Smooth muscle cell (in vitro differentiated cells): ENCODE data around the gene VWA8. TPM values are rescaled to one million over a fixed set of nuclear protein-coding genes. Genes with fewer than 3 reads are reported as not detected.
A peak's percentile ranks its signal among the peaks of the same experiment; 100 is the strongest.

Experiments
- DNase-seq: peaks from one replicate; lab custom pipeline; 2025; ENCODE audit not compliant: unreplicated experiment; lab: John Stamatoyannopoulos, UW
- H2AFZ ChIP-seq: fragments of 200-600 bp; sonication (generic); 2 replicates; pipeline ENCODE4 v1.6.0; 2016; ENCODE audit warnings: antibody characterized with exemption, low read depth, mild to moderate bottlenecking
- H3F3A ChIP-seq: fragments of 200-600 bp; sonication (generic); 2 replicates; pipeline ENCODE4 v1.6.0; 2017; ENCODE audit warnings: antibody characterized with exemption, low read depth
- H3K27ac ChIP-seq: fragments of 200-600 bp; sonication (generic); 2 replicates; pipeline ENCODE4 v1.5.1; 2016; ENCODE audit warnings: low read depth, mild to moderate bottlenecking
- H3K27me3 ChIP-seq: fragments of 200-600 bp; sonication (generic); 2 replicates; pipeline ENCODE4 v1.6.1; 2016; ENCODE audit warnings: low read depth, mild to moderate bottlenecking
- H3K36me3 ChIP-seq: fragments of 200-600 bp; sonication (generic); 2 replicates; pipeline ENCODE4 v1.5.1; 2016; ENCODE audit warnings: low read depth
- H3K4me1 ChIP-seq: fragments of 200-600 bp; sonication (generic); 2 replicates; pipeline ENCODE4 v1.5.1; 2016; ENCODE audit warnings: low read depth
- H3K4me2 ChIP-seq: fragments of 200-600 bp; sonication (generic); 2 replicates; pipeline ENCODE4 v1.6.0; 2016; ENCODE audit warnings: mild to moderate bottlenecking
- H3K4me3 ChIP-seq: fragments of 200-600 bp; sonication (generic); 2 replicates; pipeline ENCODE4 v1.5.1; 2016; ENCODE audit warnings: mild to moderate bottlenecking
- H3K79me2 ChIP-seq: fragments of 200-600 bp; sonication (generic); 2 replicates; pipeline ENCODE4 v1.6.0; 2016; ENCODE audit warnings: low read depth, mild to moderate bottlenecking
- H3K9ac ChIP-seq: fragments of 200-600 bp; sonication (generic); 2 replicates; pipeline ENCODE4 v1.6.0; 2016; ENCODE audit warnings: low read depth
- H3K9me3 ChIP-seq: fragments of 200-600 bp; sonication (generic); replicated peaks from 2 replicates; pipeline ENCODE4 v1.5.1; 2016; ENCODE audit warnings: low read depth
- H4K20me1 ChIP-seq: fragments of 200-600 bp; sonication (generic); 2 replicates; pipeline ENCODE4 v1.6.0; 2016; ENCODE audit warnings: low read depth
- WGBS: methylation state at CpG from one replicate; pipeline ENCODE4 v1.1.7; 2016; ENCODE audit warnings: low lambda C conversion rate; 5-methylcytosine and 5-hydroxymethylcytosine counted together
- polyA plus RNA-seq: library from polyadenylated mRNA; unstranded; fragments of >200 nt; fragmentation: Nextera tagmentation; extraction: Ambion mirVana; gene quantifications from 2 replicates; pipeline ENCODE4 v1.2.1, GENCODE V29; 2016
- total RNA-seq: library from RNA; depleted of rRNA; stranded (reverse); fragments of >200 nt; gene quantifications from 2 replicates; pipeline ENCODE4 v1.2.3, GENCODE V29; 2014
- TF ChIP-seq, protein P1 (sequence below): fragments of 200-600 bp; sonication (generic); IDR thresholded peaks from 2 replicates; pipeline ENCODE4 v1.5.1; 2017; ENCODE audit warnings: borderline replicate concordance, mild to moderate bottlenecking, antibody characterized with exemption; ENCODE audit not compliant: insufficient read depth, poor library complexity, severe bottlenecking

The VWA8 gene
- total and polyA plus RNA-seq, 2 experiments from 2014 or later: 2.6 to 14.4 TPM

DNA sequence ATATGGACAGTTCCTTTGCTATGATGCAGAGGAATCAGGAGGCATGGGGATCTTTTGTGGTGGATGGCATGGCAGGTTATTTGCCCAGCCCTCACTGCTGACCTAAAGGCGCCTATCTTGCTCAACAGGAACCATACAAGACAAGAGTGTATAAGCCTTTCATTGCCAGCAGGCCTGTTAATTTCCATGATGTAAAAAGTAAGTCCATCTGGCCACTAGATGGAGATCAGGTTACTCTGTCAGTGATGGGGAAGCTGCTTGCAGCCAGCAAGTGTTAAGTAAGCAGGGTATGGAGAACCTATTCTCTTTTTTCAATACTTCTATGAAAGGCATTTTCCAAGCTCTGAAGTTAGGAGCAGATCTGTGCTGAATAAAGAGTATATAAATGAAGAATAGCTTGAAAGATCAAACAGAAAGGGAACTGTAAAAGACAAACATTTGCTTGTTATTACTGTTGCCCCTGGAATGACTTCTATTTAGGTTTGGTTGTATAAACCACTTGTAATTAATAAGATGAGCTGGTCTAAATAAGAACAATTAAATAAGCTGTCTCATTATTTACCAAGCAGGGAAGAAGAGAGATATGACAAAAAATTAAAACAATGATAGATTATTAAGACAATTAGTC lies 292.7 kb downstream of the VWA8 start:
- Histone ChIP-seq H3K4me1 (no peaks in the 10 kb centered on the region), H3K9me3 (no peaks in the 10 kb centered on the region), H3K79me2 (no peaks in the 10 kb centered on the region), H3K9ac (no peak overlapping the region), H3K27me3 (no peaks in the 10 kb centered on the region), H3K4me3 (no peak overlapping the region), H3K36me3 (no peaks in the 10 kb centered on the region), H3F3A (no peaks in the 10 kb centered on the region), H3K4me2 (no peak overlapping the region), H3K27ac (no peak overlapping the region), H4K20me1 (no peaks in the 10 kb centered on the region), H2AFZ (no peak overlapping the region)
- WGBS: 13% methylated on average over 1 of the region's 1 CpG
- TF ChIP-seq, protein P1, sequence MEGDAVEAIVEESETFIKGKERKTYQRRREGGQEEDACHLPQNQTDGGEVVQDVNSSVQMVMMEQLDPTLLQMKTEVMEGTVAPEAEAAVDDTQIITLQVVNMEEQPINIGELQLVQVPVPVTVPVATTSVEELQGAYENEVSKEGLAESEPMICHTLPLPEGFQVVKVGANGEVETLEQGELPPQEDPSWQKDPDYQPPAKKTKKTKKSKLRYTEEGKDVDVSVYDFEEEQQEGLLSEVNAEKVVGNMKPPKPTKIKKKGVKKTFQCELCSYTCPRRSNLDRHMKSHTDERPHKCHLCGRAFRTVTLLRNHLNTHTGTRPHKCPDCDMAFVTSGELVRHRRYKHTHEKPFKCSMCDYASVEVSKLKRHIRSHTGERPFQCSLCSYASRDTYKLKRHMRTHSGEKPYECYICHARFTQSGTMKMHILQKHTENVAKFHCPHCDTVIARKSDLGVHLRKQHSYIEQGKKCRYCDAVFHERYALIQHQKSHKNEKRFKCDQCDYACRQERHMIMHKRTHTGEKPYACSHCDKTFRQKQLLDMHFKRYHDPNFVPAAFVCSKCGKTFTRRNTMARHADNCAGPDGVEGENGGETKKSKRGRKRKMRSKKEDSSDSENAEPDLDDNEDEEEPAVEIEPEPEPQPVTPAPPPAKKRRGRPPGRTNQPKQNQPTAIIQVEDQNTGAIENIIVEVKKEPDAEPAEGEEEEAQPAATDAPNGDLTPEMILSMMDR: peak; percentile 76
- no peak for DNase-seq

DNA sequence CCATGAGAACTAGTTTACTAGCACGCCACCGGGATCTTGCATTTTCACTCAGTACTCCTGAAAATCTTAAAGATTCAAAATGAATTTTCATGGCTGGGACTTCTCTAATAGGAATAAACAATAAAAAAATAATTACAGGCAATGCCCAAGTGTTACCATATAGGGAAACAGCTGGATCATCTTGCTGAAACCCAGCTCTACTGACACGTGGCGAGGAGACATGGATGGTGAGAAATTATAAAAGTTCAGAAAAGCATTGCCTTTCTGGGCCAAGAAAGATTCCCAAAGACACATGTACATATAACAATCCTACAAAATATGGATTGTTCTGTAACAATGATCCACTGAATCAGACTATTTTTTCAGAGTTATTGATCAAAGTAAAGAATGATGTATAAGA lies 294.3 kb downstream of the VWA8 start:
- WGBS: 96% methylated on average over 4 of the region's 4 CpGs
- H3K9ac ChIP-seq: no peak overlapping the region
- H3K27me3 ChIP-seq: no peaks in the 10 kb centered on the region

DNA sequence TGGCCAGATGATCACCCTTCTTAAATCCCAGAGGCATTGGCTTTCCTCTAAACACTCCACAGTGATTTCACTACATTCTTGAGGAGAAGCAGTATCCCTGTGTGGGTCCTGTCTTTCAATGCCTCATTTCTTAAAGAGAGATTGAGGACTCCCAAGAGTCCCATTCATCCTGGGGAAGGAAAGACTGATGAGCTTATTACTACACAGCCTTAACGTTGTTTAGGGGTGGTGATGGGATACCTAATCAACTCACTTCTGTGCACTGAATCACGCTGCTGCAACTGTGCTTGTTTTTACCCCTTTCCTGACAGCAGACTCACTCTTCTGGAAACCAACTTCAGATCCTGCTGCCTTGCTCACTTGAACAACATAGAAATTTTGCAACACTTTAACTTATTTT lies 300.5 kb downstream of the VWA8 start:
- H3F3A ChIP-seq: no peaks in the 10 kb centered on the region
- H3K27me3 ChIP-seq: no peaks in the 10 kb centered on the region
- H3K4me2 ChIP-seq: no peak overlapping the region
- H4K20me1 ChIP-seq: no peaks in the 10 kb centered on the region
- no peak overlapping the region for H3K9ac ChIP-seq
- TF ChIP-seq, protein P1: no peak
- no peaks in the 10 kb centered on the region for H3K4me1 ChIP-seq
- H2AFZ ChIP-seq: no peak overlapping the region
- no peaks in the 10 kb centered on the region for H3K36me3 ChIP-seq
- no peak overlapping the region for H3K27ac ChIP-seq
- WGBS: 88% methylated on average over 2 of the region's 2 CpGs
- no peaks in the 10 kb centered on the region for H3K79me2 ChIP-seq
- DNase-seq: no peak
- no peaks in the 10 kb centered on the region for H3K9me3 ChIP-seq
- no peak overlapping the region for H3K4me3 ChIP-seq

More for the DNA sequence above, 294.3 kb downstream of the VWA8 start:
- H3K27ac ChIP-seq: no peak overlapping the region
- no peaks in the 10 kb centered on the region for H3F3A ChIP-seq
- H3K4me2 ChIP-seq: no peak overlapping the region
- no peaks in the 10 kb centered on the region for H3K79me2 ChIP-seq
- no peaks in the 10 kb centered on the region for H3K9me3 ChIP-seq
- H3K4me3 ChIP-seq: no peak overlapping the region
- H3K36me3 ChIP-seq: no peaks in the 10 kb centered on the region
- H2AFZ ChIP-seq: no peak overlapping the region
- no peak for DNase-seq
- no peaks in the 10 kb centered on the region for H4K20me1 ChIP-seq
- H3K4me1 ChIP-seq: no peaks in the 10 kb centered on the region
- TF ChIP-seq, protein P1: no peak

DNA sequence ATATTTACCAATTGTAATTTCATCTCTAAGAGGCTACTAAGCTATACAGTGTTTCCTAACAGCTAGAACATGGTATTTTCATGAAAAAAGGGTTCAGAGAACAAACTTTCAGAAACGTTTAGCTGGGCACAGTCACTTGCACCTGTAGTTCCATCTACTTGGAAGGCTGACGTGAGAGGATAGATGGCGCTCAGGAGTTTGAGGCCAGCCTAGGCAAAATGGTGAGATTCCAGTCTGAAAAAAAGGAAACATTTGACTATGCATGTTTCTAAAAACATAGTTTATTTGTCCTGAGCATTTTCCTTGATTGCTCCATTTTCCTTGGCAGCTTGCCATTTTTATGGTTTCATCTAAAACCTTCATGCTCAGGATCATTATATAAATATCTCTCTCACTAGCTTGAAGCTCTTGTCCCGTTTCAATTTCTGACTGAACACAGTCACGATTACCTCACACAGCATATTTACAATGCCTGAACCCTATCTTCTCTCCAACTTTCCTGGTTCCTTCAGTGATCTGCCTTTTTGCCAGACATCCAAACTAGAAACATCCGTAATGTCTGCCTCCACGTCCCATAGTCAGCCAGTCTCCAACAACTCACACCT lies 302.8 kb downstream of the VWA8 start:
- Histone ChIP-seq H3K9me3 (no peaks in the 10 kb centered on the region), H3K9ac (no peak overlapping the region), H4K20me1 (no peaks in the 10 kb centered on the region), H3K27me3 (no peaks in the 10 kb centered on the region), H3K4me2 (no peak overlapping the region), H3K79me2 (no peaks in the 10 kb centered on the region), H3K36me3 (no peaks in the 10 kb centered on the region), H3K27ac (no peak overlapping the region), H3K4me3 (no peak overlapping the region), H3K4me1 (no peaks in the 10 kb centered on the region), H2AFZ (no peak overlapping the region), H3F3A (no peaks in the 10 kb centered on the region)
- DNase-seq: no peak
- TF ChIP-seq, protein P1: no peak
- WGBS: 85% methylated on average over 7 of the region's 7 CpGs
